ENCODE data around the gene HTR3D.

DNA sequence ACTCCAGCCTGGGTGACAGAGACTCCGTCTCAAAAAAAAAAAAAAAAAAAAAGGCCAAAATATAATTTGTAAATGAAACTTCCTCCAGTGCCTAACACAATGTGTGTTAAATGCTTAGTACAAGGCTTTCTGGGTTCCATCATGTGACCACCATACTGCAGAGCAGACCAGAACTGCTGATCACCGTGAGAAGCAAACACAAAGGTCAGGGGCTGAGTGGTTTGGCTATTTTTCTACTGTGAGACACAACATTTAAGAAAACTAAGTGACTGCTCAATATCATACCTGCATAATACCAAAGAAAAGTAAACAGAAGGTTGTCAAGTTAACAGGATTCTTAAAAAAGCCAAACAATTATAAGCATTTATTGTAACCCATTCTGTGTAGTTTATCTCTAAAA lies 27.1 kb upstream of the HTR3D start:
- TF ChIP-seq HNRNPLL (IDR thresholded peaks at IDR 0.05; ENCODE audit: low read depth, low read length, poor library complexity, severe bottlenecking) = no peak
- no peak for TF ChIP-seq MEF2D (tag; conservative IDR thresholded peaks at IDR 0.05; ENCODE audit: low read depth)
